Mucosa of descending colon (tissue), 3 donors: ENCODE measurements around the gene NELFA. TPM values are rescaled to one million over a fixed set of nuclear protein-coding genes. Genes with fewer than 3 reads are reported as not detected.
A peak's percentile ranks its signal among the peaks of the same experiment; 100 is the strongest.
"Not testable (repeated sequence)": the region's sequence is repeated elsewhere in the genome, so short reads cannot be mapped to it uniquely, and the experiment has no call there.

Source experiments
- ATAC-seq: fragments of 200-7000 bp; cut with Tn5 transposase; one replicate; pipeline ENCODE4 v1.9.1; 2020; ENCODE audit warnings: mild to moderate bottlenecking, moderate library complexity
- DNase-seq, 3 donors: peaks; one replicate each; pipeline ENCODE4 v3.0.0-alpha.2; 2020
- H3K36me3 ChIP-seq: fragments of 200-600 bp; one replicate; pipeline ENCODE4 v1.8.0; 2021; ENCODE audit warnings: low read depth, mild to moderate bottlenecking
- H3K4me1 ChIP-seq: fragments of 200-600 bp; one replicate; pipeline ENCODE4 v1.8.0; 2021; ENCODE audit warnings: low read depth, mild to moderate bottlenecking
- H3K4me3 ChIP-seq: fragments of 200-600 bp; one replicate; pipeline ENCODE4 v1.8.0; 2021; ENCODE audit warnings: mild to moderate bottlenecking
- H3K9me3 ChIP-seq: fragments of 200-600 bp; one replicate; pipeline ENCODE4 v1.8.0; 2021; ENCODE audit warnings: mild to moderate bottlenecking
- intact Hi-C, 2 donors: fragments of 100-400 bp; cut with DNase I in 1 of 2; cut with micrococcal nuclease in 1 of 2; formaldehyde crosslinking; loops; one replicate each; pipeline versions ENCODE4 v1.11.0 to v1.11.1; 2022; cut with DNase I, micrococcal nuclease
- total RNA-seq, 3 donors: library from RNA; stranded (reverse); fragmentation: NEBNext Ultra II Directional in 2 of 3; extraction: Animal tissue kit (Norgen Biotek cat#: 25700) in 2 of 3; gene quantifications; one replicate each; pipeline versions ENCODE4 v1.2.1 to v1.2.4, GENCODE V29; 2021 to 2023
- TF ChIP-seq, protein P1 (sequence below): fragments of 200-600 bp; IDR thresholded peaks from one replicate; pipeline ENCODE4 v1.8.0; 2022; ENCODE audit warnings: antibody characterized with exemption, mild to moderate bottlenecking
- donor health status: DM: no; HTN: no; CAD: no; lungs with moderate emphysema.
- donor health status: DM: no; HTN: no; CAD: no.
- donor health status: DM: no; HTN: yes; CAD: no.

NELFA gene
- total RNA-seq, 3 donors from 2014 or later, result 31.1 to 34.2 (median 31.5) TPM

DNA sequence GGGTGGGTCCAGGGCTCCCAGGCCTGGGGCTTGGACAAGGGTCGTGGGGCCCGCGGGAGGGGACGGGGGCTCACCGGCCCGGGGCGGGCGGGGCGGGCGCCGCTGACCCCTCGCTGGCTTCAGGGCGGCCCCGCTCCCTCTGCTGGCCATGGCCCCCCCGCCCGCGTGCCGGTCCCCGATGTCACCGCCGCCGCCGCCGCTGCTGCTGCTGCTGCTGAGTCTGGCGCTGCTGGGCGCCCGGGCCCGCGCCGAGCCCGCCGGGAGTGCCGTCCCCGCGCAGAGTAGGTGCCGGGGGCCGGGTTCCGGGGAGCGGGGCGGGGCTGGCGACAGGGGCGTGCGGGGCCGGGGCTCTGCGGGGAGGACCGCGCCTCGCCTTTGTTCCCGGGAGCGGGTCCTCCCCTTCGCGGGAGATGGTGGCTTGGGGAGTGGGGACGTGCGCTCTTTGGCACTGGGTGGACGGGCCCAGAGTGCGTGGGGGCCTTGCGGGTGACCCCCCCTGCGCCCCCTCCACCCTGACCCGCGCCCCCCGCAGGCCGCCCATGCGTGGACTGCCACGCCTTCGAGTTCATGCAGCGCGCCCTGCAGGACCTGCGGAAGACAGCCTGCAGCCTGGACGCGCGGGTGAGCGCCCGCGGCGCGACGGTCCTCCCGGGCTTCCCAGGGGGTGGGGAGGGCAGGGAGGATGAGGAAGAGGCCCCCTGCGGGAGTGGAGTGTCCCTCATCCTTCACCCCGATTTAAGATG lies 33.6 kb upstream of the NELFA start:
- DNase-seq, result peak in 2 of 3 donors; percentile 35 to 67
- Histone ChIP-seq H3K4me3 (peak overlapping the region; percentile 46), H3K9me3 (no peaks in the 10 kb centered on the region), H3K36me3 (no peaks in the 10 kb centered on the region), H3K4me1 (peaks cover 8% of the 10 kb centered on the region)
- peak; percentile 67 for ATAC-seq
- intact Hi-C loops, result no loop called here
- TF ChIP-seq, protein P1, sequence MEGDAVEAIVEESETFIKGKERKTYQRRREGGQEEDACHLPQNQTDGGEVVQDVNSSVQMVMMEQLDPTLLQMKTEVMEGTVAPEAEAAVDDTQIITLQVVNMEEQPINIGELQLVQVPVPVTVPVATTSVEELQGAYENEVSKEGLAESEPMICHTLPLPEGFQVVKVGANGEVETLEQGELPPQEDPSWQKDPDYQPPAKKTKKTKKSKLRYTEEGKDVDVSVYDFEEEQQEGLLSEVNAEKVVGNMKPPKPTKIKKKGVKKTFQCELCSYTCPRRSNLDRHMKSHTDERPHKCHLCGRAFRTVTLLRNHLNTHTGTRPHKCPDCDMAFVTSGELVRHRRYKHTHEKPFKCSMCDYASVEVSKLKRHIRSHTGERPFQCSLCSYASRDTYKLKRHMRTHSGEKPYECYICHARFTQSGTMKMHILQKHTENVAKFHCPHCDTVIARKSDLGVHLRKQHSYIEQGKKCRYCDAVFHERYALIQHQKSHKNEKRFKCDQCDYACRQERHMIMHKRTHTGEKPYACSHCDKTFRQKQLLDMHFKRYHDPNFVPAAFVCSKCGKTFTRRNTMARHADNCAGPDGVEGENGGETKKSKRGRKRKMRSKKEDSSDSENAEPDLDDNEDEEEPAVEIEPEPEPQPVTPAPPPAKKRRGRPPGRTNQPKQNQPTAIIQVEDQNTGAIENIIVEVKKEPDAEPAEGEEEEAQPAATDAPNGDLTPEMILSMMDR, result no peak

GRCh38 chr4:2041239-2042130 lies 32.7 kb upstream of the NELFA start:
- H3K4me1 ChIP-seq, result peaks cover 8% of the 10 kb centered on the region
- DNase-seq, result peak; percentile 82 to 92 (median 88)
- no peaks in the 10 kb centered on the region for H3K9me3 ChIP-seq
- TF ChIP-seq, protein P1, result no peak
- ATAC-seq, result peak; percentile 79
- intact Hi-C loops, result no loop called here
- H3K4me3 ChIP-seq, result peak overlapping the region; percentile 46
- H3K36me3 ChIP-seq, result no peaks in the 10 kb centered on the region

DNA sequence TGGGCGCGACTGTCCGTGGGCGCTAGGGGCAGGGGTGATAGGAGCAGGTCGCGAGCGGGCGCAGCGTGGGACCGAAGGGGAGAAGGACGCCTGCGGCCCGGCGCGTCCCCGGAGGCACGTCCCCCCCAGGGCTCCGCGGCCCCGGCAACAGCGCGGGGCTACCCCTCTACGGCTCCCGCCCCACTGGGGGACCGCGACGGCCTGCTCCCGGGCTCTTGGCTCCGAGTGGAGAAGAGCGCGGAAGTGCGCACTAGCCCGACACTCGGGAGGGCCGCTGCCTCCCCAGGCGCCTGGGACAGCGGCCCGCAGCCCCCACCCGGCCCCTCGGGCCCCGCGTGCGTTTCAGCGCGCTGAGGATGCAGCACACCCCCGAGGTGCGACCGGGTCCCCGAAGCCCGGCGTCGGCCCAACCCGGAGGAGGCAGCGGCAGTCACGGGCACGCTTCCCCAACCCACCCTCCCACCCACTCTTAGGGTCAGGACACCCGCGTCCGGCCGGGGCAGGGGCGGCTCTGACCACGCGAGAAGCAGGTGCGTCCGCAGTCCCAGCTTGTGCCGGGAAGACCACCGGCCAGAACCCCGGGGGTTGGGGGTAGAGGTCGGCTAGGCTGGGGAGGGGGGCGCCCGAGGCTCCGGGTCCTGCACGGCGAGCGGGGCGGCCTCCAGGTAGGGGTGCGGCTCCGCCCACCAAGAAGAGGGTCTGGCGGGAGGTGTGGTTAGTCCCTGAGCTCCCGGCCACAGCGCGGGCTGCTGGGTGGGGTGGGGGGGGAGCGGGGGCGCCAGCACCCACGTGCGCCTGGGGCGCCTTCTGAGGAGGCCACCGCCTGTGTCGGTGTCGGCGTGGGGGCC lies 31.8 kb upstream of the NELFA start:
- TF ChIP-seq, protein P1, result no peak
- no peaks in the 10 kb centered on the region for H3K9me3 ChIP-seq
- H3K4me1 ChIP-seq, result peaks cover 13% of the 10 kb centered on the region
- ATAC-seq (no peak), DNase-seq (peak in 1 of 3 donors; percentile 37)
- no peak overlapping the region for H3K4me3 ChIP-seq
- H3K36me3 ChIP-seq, result no peaks in the 10 kb centered on the region
- intact Hi-C loops, result no loop called here

GRCh38 chr4:2036866-2037265 lies 28.1 kb upstream of the NELFA start:
- DNase-seq (peak; percentile 66 to 77 (median 73)), ATAC-seq (peak; percentile 80)
- Histone ChIP-seq H3K9me3 (no peaks in the 10 kb centered on the region), H3K4me1 (peaks cover 17% of the 10 kb centered on the region), H3K4me3 (no peak overlapping the region), H3K36me3 (no peaks in the 10 kb centered on the region)
- TF ChIP-seq, protein P1, result no peak
- intact Hi-C loops, result no loop called here

DNA sequence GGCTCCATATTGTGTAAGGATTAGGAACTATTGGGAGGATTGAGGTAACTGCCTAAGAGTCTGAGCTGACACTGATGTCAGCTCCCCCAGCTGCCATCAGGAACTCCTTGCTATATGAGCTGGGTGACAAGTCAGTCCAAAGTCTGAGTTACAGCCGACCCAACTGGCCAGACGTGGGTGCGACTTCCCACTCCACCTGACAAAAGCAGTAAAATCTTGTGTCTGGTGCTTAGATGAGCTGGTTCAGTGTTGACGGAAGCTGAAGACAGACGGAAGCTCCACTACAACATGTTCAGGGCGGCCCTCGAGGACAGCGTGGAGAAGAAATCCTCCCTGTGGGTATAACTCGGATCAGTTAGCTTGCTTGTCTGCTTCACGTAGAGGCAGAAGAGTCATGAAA lies 27.6 kb upstream of the NELFA start:
- DNase-seq (peak; percentile 78 to 87 (median 80)), ATAC-seq (peak; percentile 95)
- intact Hi-C loops, result no loop called here
- TF ChIP-seq, protein P1, result no peak
- H3K4me1 ChIP-seq, result peaks cover 16% of the 10 kb centered on the region
- H3K9me3 ChIP-seq, result no peaks in the 10 kb centered on the region
- no peak overlapping the region for H3K4me3 ChIP-seq
- no peaks in the 10 kb centered on the region for H3K36me3 ChIP-seq

DNA sequence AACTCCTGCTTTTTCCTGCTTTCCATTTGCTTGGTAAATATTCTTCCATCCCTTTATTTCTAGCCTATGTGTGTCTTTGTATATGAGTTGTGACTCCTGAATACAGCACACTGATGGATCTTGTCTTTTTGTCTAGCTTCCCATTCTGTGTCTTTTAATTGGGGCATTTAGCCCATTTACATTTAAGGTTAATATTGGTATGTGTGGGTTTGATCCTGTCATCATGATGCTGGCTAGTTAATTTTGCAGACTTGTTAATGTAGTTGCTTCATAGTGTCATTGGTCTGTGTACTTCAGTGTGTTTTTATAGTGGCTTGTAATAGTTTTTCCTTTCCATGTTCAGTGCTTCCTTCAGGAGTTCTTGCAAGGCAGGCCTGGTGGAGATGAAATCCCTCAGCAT lies 22.4 kb upstream of the NELFA start:
- H3K36me3 ChIP-seq, H3K4me3 ChIP-seq, H3K4me1 ChIP-seq, H3K9me3 ChIP-seq, DNase-seq, intact Hi-C loops, ATAC-seq: not testable (repeated sequence)

- intact Hi-C loops, H3K9me3 ChIP-seq, ATAC-seq, H3K4me3 ChIP-seq, DNase-seq, H3K4me1 ChIP-seq, H3K36me3 ChIP-seq: not testable (repeated sequence)
Measured at GRCh38 chr4:2027120-2027519, 18.3 kb upstream of the NELFA start.
